HCT116 (cell line): ENCODE measurements around the gene SHF. TPM values are rescaled to one million over a fixed set of nuclear protein-coding genes. Genes with fewer than 3 reads are reported as not detected.

Experiments
- ATAC-seq: fragments of 200-7000 bp; cut with Tn5 transposase; 2 replicates; pipeline ENCODE4 v1.9.1; 2020; ENCODE audit warnings: mild to moderate bottlenecking, moderate library complexity
- BruUV-seq: library from RNA; stranded (reverse); fragments of 400-500 nt; replicated peaks from 2 replicates; lab custom pipeline; 2021; lab: Mats Ljungman, UMichigan
- CTCF ChIA-PET: fragments of 300-600 bp; sonication (Branson Sonifier 250); formaldehyde crosslinking; loops from one replicate; lab custom pipeline; 2021; ENCODE audit warnings: antibody characterized with exemption; lab: Charles Lee
- POLR2A ChIA-PET: fragments of 300-600, 350-600 bp; sonication (Branson Sonifier 250); formaldehyde crosslinking; loops from one replicate; lab custom pipeline; 2021; ENCODE audit warnings: antibody characterized with exemption; lab: Charles Lee
- RAD21 ChIA-PET, 2 experiments: fragments of 300-600 bp; sonication (Branson Sonifier 250); formaldehyde crosslinking; loops; one replicate each; lab custom pipeline; 2023; ENCODE audit warnings: low total read pairs in 2 of 2; ENCODE audit not compliant: uncharacterized antibody in 2 of 2, unreplicated experiment in 2 of 2, low non-redundant PET in 1 of 2; lab: Charles Lee
- DNase-seq: peaks from one replicate; pipeline ENCODE4 v3.0.0-alpha.2; 2010; ENCODE audit warnings: low read depth, low spot score
- H2AFZ ChIP-seq: fragments of 200-600 bp; shearing (Covaris generic), sonication (generic); 2 replicates; pipeline ENCODE4 v1.6.1; 2017; ENCODE audit warnings: low read depth, mixed run types, mixed read lengths, antibody characterized with exemption, low read length; ENCODE audit not compliant: poor library complexity, severe bottlenecking
- H3K27ac ChIP-seq: 2 replicates; pipeline ENCODE4 v1.5.1; 2012; ENCODE audit warnings: low read depth, low read length
- H3K27me3 ChIP-seq: fragments of 200-600 bp; sonication (generic); 2 replicates; pipeline ENCODE4 v1.6.1; 2016; ENCODE audit warnings: mixed run types, low read length, mixed read lengths; ENCODE audit not compliant: insufficient read depth
- H3K36me3 ChIP-seq, 2 experiments: fragments of 200-500 bp in 1 of 2; fragments of 200-600 bp in 1 of 2; sonication (Bioruptor generic) in 1 of 2; sonication (generic) in 1 of 2; 2 replicates each; pipeline versions ENCODE4 v1.5.1 to v1.6.1; 2014 to 2016; ENCODE audit warnings: low read length in 2 of 2, inconsistent platforms in 1 of 2, mixed read lengths in 1 of 2, mixed run types in 1 of 2; ENCODE audit not compliant: insufficient read depth in 2 of 2, control insufficient read depth in 1 of 2
- H3K4me1 ChIP-seq, 2 experiments: fragments of 200-600 bp in 1 of 2; sonication (generic) in 1 of 2; 2 replicates each; pipeline versions ENCODE4 v1.5.1 to v1.6.1; 2012 to 2017; ENCODE audit warnings: low read length in 2 of 2, inconsistent platforms in 1 of 2, mild to moderate bottlenecking in 1 of 2, mixed read lengths in 1 of 2, mixed run types in 1 of 2, moderate library complexity in 1 of 2; ENCODE audit not compliant: insufficient read depth in 2 of 2, control insufficient read depth in 1 of 2
- H3K4me2 ChIP-seq: fragments of 200-600 bp; sonication (generic); 2 replicates; pipeline ENCODE4 v1.6.1; 2017; ENCODE audit warnings: mixed run types, low read length, mixed read lengths
- H3K4me3 ChIP-seq, 2 experiments: fragments of 200-600 bp in 1 of 2; sonication (generic) in 1 of 2; replicated peaks in 1 of 2; 2 replicates each; pipeline ENCODE4 v1.5.1; 2011 to 2016; ENCODE audit warnings: low read length in 2 of 2, control low read depth in 1 of 2, low read depth in 1 of 2, mild to moderate bottlenecking in 1 of 2, mixed read lengths in 1 of 2, mixed run types in 1 of 2
- H3K79me2 ChIP-seq: fragments of 200-600 bp; sonication (generic); 2 replicates; pipeline ENCODE4 v1.6.1; 2017; ENCODE audit warnings: mild to moderate bottlenecking, mixed run types, low read length, moderate library complexity, mixed read lengths; ENCODE audit not compliant: insufficient read depth
- H3K9ac ChIP-seq: fragments of 200-600 bp; sonication (generic); 2 replicates; pipeline ENCODE4 v1.6.1; 2016; ENCODE audit warnings: low read length, mixed read lengths
- H3K9me2 ChIP-seq: fragments of 200-600 bp; sonication (generic), shearing (Covaris generic); 2 replicates; pipeline ENCODE4 v1.6.1; 2017; ENCODE audit warnings: mixed run types, mild to moderate bottlenecking, moderate library complexity; ENCODE audit not compliant: insufficient read depth
- H3K9me3 ChIP-seq, 2 experiments: fragments of 200-500 bp in 1 of 2; fragments of 200-600 bp in 1 of 2; sonication (Bioruptor generic) in 1 of 2; sonication (generic) in 1 of 2; 2 replicates each; pipeline ENCODE4 v1.6.1; 2014 to 2017; ENCODE audit warnings: low read length in 2 of 2, mixed read lengths in 2 of 2, inconsistent platforms in 1 of 2, low read depth in 1 of 2, mild to moderate bottlenecking in 1 of 2, mixed run types in 1 of 2, moderate library complexity in 1 of 2; ENCODE audit not compliant: control insufficient read depth in 1 of 2, insufficient read depth in 1 of 2
- H4K20me1 ChIP-seq: fragments of 200-600 bp; sonication (generic), shearing (Covaris generic); 2 replicates; pipeline ENCODE4 v1.6.1; 2017; ENCODE audit warnings: mixed run types, mild to moderate bottlenecking, moderate library complexity; ENCODE audit not compliant: insufficient read depth
- CTCF ChIP-seq, 3 experiments: fragments of 200-600 bp in 1 of 3; sonication (generic) in 1 of 3; IDR thresholded peaks in 2 of 3; conservative IDR thresholded peaks in 1 of 3; 2 replicates each; pipeline ENCODE4 v1.5.1; 2012 to 2017; ENCODE audit warnings: low read depth in 2 of 3, low read length in 2 of 3, antibody characterized with exemption in 1 of 3, borderline replicate concordance in 1 of 3, control low read depth in 1 of 3, mild to moderate bottlenecking in 1 of 3, mixed read lengths in 1 of 3, mixed run types in 1 of 3, moderate library complexity in 1 of 3; ENCODE audit not compliant: insufficient read depth in 1 of 3
- EGR1 ChIP-seq: IDR thresholded peaks from 2 replicates; pipeline ENCODE4 v1.6.1; 2012; ENCODE audit warnings: low read depth
- MAX ChIP-seq: IDR thresholded peaks from 2 replicates; pipeline ENCODE4 v1.6.1; 2012
- POLR2A ChIP-seq: IDR thresholded peaks from 2 replicates; pipeline ENCODE4 v1.7.0; 2011; ENCODE audit warnings: borderline replicate concordance; ENCODE audit not compliant: insufficient read depth, insufficient read length; ENCODE audit errors: extremely low read depth
- POLR2AphosphoS5 ChIP-seq: IDR thresholded peaks from 2 replicates; pipeline ENCODE4 v1.6.1; 2011; ENCODE audit warnings: mild to moderate bottlenecking, low read depth, low read length, moderate library complexity
- SIN3A ChIP-seq: IDR thresholded peaks from 2 replicates; pipeline ENCODE4 v1.6.1; 2012; ENCODE audit warnings: low read depth
- TCF7L2 ChIP-seq: IDR thresholded peaks from 2 replicates; pipeline ENCODE4 v1.7.0; 2011; ENCODE audit warnings: borderline replicate concordance, inconsistent platforms; ENCODE audit not compliant: insufficient read depth, insufficient read length; ENCODE audit errors: extremely low read depth
- YY1 ChIP-seq: IDR thresholded peaks from 2 replicates; pipeline ENCODE4 v1.6.1; 2011; ENCODE audit warnings: low read length, low read depth, moderate library complexity, mild to moderate bottlenecking; ENCODE audit not compliant: insufficient replicate concordance; ENCODE audit errors: extremely low read depth
- intact Hi-C: fragments of 100-400 bp; cut with micrococcal nuclease; formaldehyde crosslinking; loops from 2 replicates; pipeline ENCODE4 v1.10.0; 2022
- total RNA-seq: library from RNA; stranded (reverse); gene quantifications from one replicate; pipeline ENCODE4 v1.2.1, GENCODE V29; 2021; ENCODE audit not compliant: unreplicated experiment
- TF ChIP-seq, protein P1 (sequence below): IDR thresholded peaks from 2 replicates; pipeline ENCODE4 v1.6.1; 2012
- TF ChIP-seq, protein P2 (sequence below): IDR thresholded peaks from 2 replicates; pipeline ENCODE4 v1.6.1; 2011; ENCODE audit warnings: mild to moderate bottlenecking, low read length, moderate library complexity; ENCODE audit not compliant: insufficient replicate concordance; ENCODE audit errors: extremely low read depth

SHF gene
- total RNA-seq, 1 experiment from 2014 or later, result 2.6 TPM

- H3K79me2 ChIP-seq, result no peaks in the 10 kb centered on the region
- ATAC-seq, result no peak
- TF ChIP-seq YY1 (no peak), SIN3A (no peak), TCF7L2 (no peak), POLR2A (no peak)
- TF ChIP-seq, all 23 proteins: peak for 0
- H3K9me2 ChIP-seq, result no peaks in the 10 kb centered on the region
- H3K4me2 ChIP-seq, result no peak overlapping the region
- H3K36me3 ChIP-seq, result no peaks in the 10 kb centered on the region
- no peak overlapping the region for H3K4me3 ChIP-seq
- no TSS peak for BruUV-seq
- no peaks in the 10 kb centered on the region for H3K27me3 ChIP-seq
- DNase-seq, result no peak
- intact Hi-C loops, result no loop called here
- no peaks in the 10 kb centered on the region for H3K9me3 ChIP-seq
- no peaks in the 10 kb centered on the region for H4K20me1 ChIP-seq
- CTCF ChIA-PET, result interaction anchor here (1.3 to 2.0 kb wide), 3 partner anchors 19 to 68 kb away, joined by 3 to 6 read pairs (median 3); no protein-coding TSS in a partner anchor
- peaks cover 9 to 23% of the 10 kb centered on the region in 2 experiments for H3K4me1 ChIP-seq
- H3K9ac ChIP-seq, result no peak overlapping the region
- POLR2A ChIA-PET, result no interaction called here
- no peak overlapping the region for H3K27ac ChIP-seq
- RAD21 ChIA-PET, result no interaction called here
- no peak overlapping the region for H2AFZ ChIP-seq
Measured at GRCh38 chr15:45185903-45186770, 1.6 kb downstream of the SHF start.

GRCh38 chr15:45185069-45185779 lies 2.5 kb downstream of the SHF start:
- H3K4me1 ChIP-seq, result peaks cover 9 to 30% of the 10 kb centered on the region in 2 experiments
- intact Hi-C loops, result no loop called here
- no peak overlapping the region for H3K9ac ChIP-seq
- POLR2A ChIA-PET, result no interaction called here
- no peak for ATAC-seq
- CTCF ChIA-PET, result interaction anchor here (0.9 to 2.0 kb wide), 4 partner anchors 18 to 67 kb away, joined by 3 to 6 read pairs (median 3); no protein-coding TSS in a partner anchor
- H3K27ac ChIP-seq, result no peak overlapping the region
- DNase-seq, result no peak
- no TSS peak for BruUV-seq
- no peaks in the 10 kb centered on the region for H3K9me3 ChIP-seq
- H2AFZ ChIP-seq, result no peak overlapping the region
- no peaks in the 10 kb centered on the region for H4K20me1 ChIP-seq
- H3K36me3 ChIP-seq, result no peaks in the 10 kb centered on the region
- H3K9me2 ChIP-seq, result no peaks in the 10 kb centered on the region
- RAD21 ChIA-PET, result no interaction called here
- H3K4me2 ChIP-seq, result no peak overlapping the region
- H3K4me3 ChIP-seq, result no peak overlapping the region
- no peaks in the 10 kb centered on the region for H3K79me2 ChIP-seq
- H3K27me3 ChIP-seq, result no peaks in the 10 kb centered on the region
- TF ChIP-seq POLR2AphosphoS5, result no peak
- no peak for TF ChIP-seq POLR2A
- TF ChIP-seq, protein P1, sequence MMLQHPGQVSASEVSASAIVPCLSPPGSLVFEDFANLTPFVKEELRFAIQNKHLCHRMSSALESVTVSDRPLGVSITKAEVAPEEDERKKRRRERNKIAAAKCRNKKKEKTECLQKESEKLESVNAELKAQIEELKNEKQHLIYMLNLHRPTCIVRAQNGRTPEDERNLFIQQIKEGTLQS, result no peak
- no peak for TF ChIP-seq EGR1
- TF ChIP-seq, protein P2, sequence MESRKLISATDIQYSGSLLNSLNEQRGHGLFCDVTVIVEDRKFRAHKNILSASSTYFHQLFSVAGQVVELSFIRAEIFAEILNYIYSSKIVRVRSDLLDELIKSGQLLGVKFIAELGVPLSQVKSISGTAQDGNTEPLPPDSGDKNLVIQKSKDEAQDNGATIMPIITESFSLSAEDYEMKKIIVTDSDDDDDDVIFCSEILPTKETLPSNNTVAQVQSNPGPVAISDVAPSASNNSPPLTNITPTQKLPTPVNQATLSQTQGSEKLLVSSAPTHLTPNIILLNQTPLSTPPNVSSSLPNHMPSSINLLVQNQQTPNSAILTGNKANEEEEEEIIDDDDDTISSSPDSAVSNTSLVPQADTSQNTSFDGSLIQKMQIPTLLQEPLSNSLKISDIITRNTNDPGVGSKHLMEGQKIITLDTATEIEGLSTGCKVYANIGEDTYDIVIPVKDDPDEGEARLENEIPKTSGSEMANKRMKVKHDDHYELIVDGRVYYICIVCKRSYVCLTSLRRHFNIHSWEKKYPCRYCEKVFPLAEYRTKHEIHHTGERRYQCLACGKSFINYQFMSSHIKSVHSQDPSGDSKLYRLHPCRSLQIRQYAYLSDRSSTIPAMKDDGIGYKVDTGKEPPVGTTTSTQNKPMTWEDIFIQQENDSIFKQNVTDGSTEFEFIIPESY, result no peak
- TF ChIP-seq MAX, result no peak
- TF ChIP-seq CTCF (IDR thresholded peaks at IDR 0.05 in 2 of 3, conservative IDR thresholded peaks at IDR 0.05 in 1 of 3; ENCODE audit: borderline replicate concordance in 1 of 3, insufficient read depth in 1 of 3, low read depth in 2 of 3, low read length in 2 of 3), result no peak
- TF ChIP-seq TCF7L2, result no peak
